ENCODE data around the gene CRKL.

CRKL gene

GRCh38 chr22:20952544-20953341 is 35.5 kb downstream of the CRKL start:
- DNase-seq, result no peak

GRCh38 chr22:20953342-20953608 is 36.1 kb downstream of the CRKL start:
- no peak for DNase-seq

GRCh38 chr22:20953668-20954500 is 36.7 kb downstream of the CRKL start:
- DNase-seq, result no peak

DNA sequence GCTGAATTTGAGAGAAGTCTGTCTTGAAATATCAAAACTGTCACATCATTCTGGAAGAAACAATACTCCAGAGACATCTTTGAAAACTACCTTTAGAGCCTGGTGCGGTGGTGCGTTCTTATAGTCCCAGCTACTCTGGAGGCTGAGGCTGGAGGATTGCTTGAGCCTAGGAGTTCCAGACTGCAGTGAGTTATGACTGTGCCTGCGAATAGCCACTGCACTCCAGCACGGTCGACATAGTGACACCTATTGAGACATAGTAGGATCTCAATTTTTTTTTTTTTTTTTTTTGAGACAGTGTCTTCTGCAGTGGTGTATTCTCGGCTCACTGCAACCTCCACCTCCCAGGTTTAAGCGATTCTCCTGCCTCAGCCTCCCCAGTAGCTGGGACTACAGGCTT is 38.3 kb downstream of the CRKL start:
- no peak for DNase-seq

DNA sequence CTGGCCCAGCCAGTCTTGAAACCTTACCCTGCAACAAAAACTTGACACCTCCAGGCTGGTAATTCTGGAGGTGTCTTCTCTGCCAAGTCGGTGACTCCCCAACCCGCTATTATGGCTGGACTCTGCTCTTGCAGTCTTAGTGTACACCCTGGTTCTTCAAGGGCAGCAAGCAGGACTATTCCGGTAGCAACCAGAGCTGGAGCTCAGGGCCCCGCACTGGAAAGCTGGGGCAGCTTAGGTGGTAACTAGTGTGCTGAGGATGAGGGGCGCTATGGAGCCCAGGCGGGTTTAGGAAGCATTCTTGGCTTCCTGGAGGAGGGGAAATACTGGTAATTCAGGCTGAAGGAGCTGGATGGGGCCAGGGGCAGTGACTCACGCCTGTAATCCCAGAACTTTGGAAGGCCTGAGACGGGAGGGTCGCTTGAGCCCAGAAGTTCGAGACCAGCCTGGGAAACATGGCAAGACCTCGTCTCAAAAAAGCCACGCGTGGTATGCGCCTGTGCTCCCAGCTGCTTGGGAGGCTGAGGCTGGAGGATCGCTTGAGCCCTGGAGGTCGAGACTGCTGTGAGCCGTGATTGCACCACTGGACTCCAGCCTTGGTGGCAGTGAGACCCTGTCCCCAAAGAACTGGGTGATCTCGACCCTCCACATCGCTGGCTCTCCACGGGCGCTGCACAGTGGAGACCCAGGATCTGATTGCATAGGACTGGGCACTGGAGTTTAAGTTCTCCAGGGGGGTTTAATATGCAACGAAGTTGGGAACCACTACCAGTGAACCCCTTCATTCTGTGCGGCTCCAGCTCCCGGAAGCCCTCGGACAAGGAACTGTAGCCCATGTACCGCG is 39.3 kb downstream of the CRKL start:
- no peak for DNase-seq

DNA sequence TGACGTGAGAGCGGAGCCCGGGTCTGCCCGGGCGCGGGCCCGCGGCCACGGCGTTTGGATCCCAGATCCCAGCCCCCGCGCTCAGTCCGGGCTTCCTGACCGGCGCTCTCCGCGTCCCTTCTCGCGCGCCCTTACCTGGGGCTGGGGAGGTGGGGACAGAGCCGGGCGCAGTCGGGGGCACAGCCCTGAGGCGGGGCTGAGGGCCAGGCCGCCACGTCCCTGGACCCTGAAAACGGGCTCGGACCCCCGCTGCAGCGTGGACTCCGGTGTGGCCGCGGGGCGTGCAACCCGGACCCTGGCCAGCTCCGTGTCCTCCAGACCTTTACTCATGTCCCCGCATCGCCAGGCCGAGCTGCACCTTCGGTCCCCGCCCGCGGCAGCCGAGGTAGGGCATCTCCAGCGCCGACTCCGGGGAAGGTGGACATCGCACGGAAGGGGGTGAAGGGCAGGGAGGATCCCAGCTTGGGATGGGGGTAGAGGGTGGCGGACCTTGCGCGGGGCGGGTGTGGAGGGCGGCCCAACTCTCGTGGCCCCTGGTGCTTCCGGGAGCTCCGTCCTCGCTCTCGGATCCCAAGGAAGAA is 40.0 kb downstream of the CRKL start:
- no peak for DNase-seq

DNA sequence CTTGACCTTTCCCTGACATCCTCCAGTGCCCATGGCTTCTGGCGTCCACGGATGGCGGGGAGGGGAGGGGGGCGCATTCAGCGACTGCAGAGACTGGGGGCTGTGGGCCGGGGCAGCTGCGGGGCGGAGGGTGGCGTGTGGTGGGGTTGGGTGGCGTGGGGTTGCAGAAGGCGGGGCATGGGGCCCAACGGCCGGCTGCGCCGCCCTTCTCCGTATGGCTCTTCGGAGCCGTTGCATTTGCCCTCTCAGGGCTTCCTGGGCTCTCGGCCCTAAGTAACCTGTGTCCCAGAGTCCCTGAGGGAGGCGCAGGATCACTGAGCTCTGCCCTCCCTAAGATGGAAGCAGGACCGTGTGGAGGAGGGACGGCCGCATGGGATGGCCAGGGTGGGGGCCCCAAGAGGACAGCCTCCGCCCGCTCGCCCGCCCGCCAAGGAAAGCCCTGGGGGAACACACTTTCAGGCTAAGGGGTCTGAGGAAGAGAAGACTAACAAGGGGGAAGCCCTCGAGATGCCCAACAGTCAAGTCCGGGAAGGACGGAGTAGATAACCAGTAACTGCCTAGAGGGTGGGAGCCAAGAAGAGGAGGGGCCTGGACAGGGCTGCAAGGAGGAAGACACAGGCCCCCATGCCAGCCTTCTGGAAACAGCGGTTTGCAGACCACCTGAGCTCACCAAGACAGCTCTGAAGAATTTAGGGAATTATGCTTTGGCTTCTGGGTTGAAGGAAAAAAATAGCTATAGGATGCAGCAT is 40.6 kb downstream of the CRKL start:
- DNase-seq, result no peak

- no peak for DNase-seq
These were observed 42.6 kb downstream of the CRKL start for GRCh38 chr22:20959578-20960461.

GRCh38 chr22:20960609-20961008 is 43.4 kb downstream of the CRKL start:
- no peak for DNase-seq

DNA sequence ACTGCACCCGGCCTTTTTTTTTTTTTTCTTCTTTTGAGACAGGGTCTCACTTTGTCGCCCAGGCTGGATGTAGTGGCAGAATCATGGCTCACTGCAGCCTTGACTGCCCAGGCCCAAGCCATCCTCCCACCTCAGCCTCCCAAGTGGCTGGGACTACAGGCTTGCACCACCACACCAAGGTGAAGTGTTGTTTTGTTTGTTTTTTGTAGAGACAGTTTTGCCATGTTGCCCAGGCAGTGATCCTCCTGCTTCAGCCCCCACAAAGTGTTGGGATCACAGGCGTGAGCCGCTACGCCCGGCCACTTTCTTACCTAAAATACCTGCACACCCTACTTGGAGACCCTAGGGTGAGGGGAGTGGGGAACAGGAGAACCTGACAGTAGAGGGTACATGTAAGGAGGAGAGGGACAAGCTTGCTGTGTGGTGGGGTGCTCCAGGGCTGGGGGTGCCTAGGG is 45.3 kb downstream of the CRKL start:
- DNase-seq, result no peak

DNA sequence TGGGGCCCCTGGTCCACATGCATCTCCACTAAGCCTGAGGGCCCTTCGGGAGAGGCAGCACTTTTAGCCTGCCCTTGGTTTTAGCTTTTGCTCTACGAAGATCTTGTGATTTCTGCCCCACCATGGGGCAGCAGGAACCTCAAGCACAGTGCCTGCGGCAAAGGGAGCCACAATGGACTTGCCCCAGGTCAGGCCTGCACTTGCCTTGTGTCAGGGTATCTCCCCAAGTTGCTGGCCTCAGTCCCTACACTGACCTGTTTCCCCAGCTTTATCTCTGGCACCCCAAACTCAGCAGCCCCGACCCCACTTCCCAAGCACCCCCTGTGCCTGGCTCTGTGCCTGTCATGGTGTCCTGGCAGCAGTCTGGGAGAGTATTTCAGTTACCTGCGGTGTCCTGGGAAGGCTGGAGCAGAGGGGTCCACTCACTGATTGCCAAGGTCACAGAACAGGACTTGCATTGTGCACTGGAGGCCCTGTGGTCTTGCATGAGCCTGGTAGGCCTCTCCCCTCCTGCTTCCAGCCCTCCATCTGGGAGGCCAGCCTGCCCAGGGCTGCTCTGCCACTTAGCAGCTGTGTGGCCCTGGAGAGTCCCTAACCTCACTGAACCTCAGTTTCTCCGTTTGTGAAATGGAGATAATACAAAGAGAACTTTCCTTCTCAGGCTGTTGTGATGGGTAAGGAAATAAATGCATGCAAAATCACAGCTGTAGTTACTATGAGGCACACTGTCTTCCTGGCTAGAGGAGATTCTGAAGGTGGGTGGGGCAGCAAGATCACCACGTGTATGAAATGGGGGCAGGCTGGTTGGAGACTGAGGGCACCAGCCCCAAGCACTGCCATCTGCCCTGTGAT is 46.2 kb downstream of the CRKL start:
- no peak for DNase-seq

DNA sequence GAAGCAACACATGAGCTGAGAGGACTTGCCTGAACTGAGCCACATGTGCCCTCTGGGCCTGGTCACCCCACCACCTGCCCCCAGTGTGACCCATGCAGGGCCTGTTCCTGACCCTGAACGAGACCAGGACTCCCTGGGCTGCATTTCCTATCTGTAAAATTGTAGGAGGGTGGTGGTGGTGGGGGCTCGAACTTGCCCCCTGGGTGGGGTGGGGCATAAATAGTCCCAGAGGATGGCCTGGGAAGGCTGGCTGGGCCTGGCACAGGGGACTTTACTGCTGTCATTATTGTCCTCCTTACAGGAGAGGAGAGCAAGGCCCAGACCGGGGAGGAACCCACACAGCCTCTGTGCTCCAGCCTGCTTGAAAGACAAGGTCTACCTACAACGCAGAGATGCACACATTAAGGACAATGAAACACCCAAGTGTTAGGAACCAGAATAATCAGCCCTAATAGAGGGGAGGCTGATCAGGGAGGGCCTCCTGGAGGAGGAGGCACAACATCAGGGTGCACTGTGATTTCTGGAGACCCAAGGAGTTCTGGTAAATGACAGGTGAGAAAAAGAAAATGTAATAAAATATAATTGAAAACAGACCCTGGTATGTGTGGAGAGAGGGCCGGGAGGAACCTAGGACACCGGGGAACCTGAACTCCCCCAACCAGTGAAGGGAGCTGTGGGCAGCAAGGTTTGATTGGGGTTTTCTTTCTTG is 47.0 kb downstream of the CRKL start:
- DNase-seq, result no peak

GRCh38 chr22:20964799-20965103 is 47.5 kb downstream of the CRKL start:
- no peak for DNase-seq

DNA sequence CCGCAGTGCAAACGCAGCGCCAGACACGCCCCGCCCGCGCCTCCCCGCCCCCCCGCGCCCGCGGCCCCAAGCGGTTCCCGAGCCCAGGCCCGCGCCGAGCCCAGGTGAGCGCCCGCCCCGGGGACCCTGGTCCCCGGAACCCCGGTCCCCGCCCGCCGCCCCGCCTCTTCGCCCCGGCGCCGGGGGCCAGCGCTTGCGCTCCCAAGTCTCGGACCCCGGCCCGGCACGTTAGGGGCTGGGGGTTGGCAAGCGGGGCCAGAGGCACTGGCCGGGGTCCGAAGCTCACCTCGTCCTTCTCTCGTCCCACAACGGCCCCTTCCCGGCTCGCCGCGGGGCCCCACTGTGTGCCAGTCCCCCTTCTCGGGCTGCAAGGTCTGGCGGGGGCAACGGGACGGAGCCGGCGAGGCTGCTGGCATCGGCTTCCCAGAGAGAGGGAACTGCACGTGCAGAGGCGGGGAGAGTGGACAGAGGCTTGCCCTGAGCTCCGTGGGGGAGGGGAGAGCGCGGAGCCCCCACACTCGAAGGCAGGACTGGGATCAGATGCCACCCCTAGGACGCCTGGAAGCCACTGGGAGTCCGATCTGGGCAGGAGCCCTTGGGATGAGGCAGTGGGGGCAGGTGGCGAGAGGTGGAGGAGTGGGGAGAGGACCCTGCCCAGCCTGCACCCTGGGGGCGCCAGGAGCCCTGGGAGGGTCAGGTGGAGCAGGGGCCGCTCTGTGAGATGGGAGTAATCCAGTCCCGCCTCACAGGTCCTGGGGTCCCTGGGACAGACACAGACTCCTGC is 48.1 kb downstream of the CRKL start:
- no peak for DNase-seq

DNA sequence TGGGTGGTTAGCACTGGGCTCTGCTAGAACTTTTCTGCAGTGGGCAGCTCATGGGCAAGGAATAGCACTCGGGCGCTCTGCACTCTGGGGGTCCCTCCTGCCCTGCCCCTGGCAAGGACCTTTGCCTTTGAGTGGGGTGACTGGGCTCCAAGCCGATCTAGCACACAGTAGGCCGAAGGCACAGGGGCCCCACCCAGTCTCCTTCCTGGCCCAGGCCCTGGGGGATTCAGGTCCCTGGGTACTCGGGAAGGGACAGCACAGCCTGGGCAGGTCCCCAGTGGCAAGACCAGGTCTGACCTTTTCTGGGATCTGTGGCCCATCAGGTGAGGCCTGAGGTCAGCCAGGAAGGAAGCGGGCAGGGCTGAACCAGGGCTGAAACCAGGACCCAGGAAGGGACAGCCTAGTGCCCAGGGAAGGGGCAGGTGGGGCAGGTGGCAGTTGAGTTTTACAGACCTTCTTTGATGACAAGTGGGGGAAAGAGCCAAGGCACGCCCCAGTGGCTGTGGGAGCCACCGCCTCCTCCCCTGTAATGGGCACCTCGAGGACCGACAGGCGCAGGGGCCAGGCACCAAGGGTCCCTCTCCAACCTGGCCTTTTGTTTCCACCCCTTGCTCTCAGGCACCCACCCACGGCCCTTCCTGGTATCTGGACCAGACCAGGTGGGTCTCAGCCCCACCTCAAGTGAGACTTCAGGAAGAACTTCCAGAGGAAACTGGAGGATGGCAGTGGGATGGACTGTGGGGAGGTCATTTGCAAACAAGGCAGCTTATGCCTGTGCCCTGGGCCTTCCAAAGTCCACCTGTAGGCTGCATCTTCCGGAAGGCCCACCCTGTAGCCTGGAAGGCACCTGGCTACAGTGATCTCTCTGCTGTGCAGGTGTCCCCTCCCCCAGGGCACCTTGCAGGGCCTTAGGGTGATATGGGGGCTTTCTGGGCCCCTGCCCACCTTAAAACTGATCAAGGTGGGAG is 49.0 kb downstream of the CRKL start:
- no peak for DNase-seq

GRCh38 chr22:20966883-20967696 is 49.9 kb downstream of the CRKL start, which contains the start of gene AIFM3:
Gene AIFM3 (plus strand): TSS chr22:20967255. CDS start chr22:20967945, 690 bp downstream.
- DNase-seq, result no peak

Measured in NCI-H187 treated with DMSO at 0.1 percent for 48 hours (cell line).